CD14-positive monocyte (primary cell): ENCODE measurements around the gene MXRA8. TPM values are rescaled to one million over a fixed set of nuclear protein-coding genes. Genes with fewer than 3 reads are reported as not detected.

Experiments used
- DNase-seq, 3 donors: peaks; one replicate each; pipeline ENCODE4 v3.0.0-alpha.2; 2011 to 2022
- H2AFZ ChIP-seq: 2 replicates; pipeline ENCODE4 v1.6.0; 2012; ENCODE audit warnings: mild to moderate bottlenecking, low read depth, low read length, inconsistent platforms; ENCODE audit not compliant: insufficient read depth, poor library complexity, severe bottlenecking
- H3K27ac ChIP-seq, 2 donors: 1 replicate in 1 of 2; 2 replicates in 1 of 2; pipeline ENCODE4 v1.5.1; 2012 to 2013; ENCODE audit warnings: low read length in 2 of 2, control low read depth in 1 of 2, inconsistent platforms in 1 of 2, low read depth in 1 of 2, mild to moderate bottlenecking in 1 of 2
- H3K27me3 ChIP-seq, 2 donors: one replicate each; pipeline versions ENCODE4 v1.6.0 to v1.6.1; 2011 to 2013; ENCODE audit warnings: low read length in 2 of 2; ENCODE audit not compliant: control insufficient read depth in 2 of 2, insufficient read depth in 2 of 2
- H3K36me3 ChIP-seq, 2 donors: replicated peaks in 1 of 2; 1 replicate in 1 of 2; 2 replicates in 1 of 2; pipeline versions ENCODE4 v1.5.1 to v1.6.1; 2012 to 2013; ENCODE audit warnings: low read length in 2 of 2, control low read depth in 1 of 2, inconsistent platforms in 1 of 2, mild to moderate bottlenecking in 1 of 2; ENCODE audit not compliant: insufficient read depth in 2 of 2, control insufficient read depth in 1 of 2
- H3K4me1 ChIP-seq, 2 donors: 1 replicate in 1 of 2; 2 replicates in 1 of 2; pipeline versions ENCODE4 v1.5.1 to v1.6.1; 2012 to 2013; ENCODE audit warnings: low read length in 2 of 2, control low read depth in 1 of 2, inconsistent platforms in 1 of 2, mild to moderate bottlenecking in 1 of 2, moderate library complexity in 1 of 2; ENCODE audit not compliant: insufficient read depth in 2 of 2, control insufficient read depth in 1 of 2
- H3K4me2 ChIP-seq: replicated peaks from 2 replicates; pipeline ENCODE3; 2012; ENCODE audit warnings: low read length, moderate library complexity, mild to moderate bottlenecking; ENCODE audit not compliant: poor library complexity, severe bottlenecking; ENCODE audit errors: extremely low read depth
- H3K4me3 ChIP-seq, 3 experiments: fragments of 200-600 bp in 1 of 3; sonication (generic) in 1 of 3; replicated peaks in 1 of 3; 1 replicate in 2 of 3; 2 replicates in 1 of 3; pipeline ENCODE4 v1.5.1; 2011 to 2013; ENCODE audit warnings: low read length in 3 of 3, mild to moderate bottlenecking in 3 of 3, control low read depth in 2 of 3, low read depth in 2 of 3, inconsistent platforms in 1 of 3, moderate library complexity in 1 of 3
- H3K79me2 ChIP-seq: 2 replicates; pipeline ENCODE4 v1.6.0; 2012; ENCODE audit warnings: mild to moderate bottlenecking, control low read depth, inconsistent platforms, low read length, moderate library complexity; ENCODE audit not compliant: insufficient read depth
- H3K9ac ChIP-seq: 2 replicates; pipeline ENCODE4 v1.6.0; 2017; ENCODE audit warnings: low read length, mild to moderate bottlenecking; ENCODE audit not compliant: insufficient read depth, poor library complexity, severe bottlenecking
- H3K9me3 ChIP-seq, 2 donors: replicated peaks in 1 of 2; 1 replicate in 1 of 2; 2 replicates in 1 of 2; pipeline versions ENCODE4 v1.5.1 to v1.6.1; 2012 to 2013; ENCODE audit warnings: low read length in 2 of 2, control low read depth in 1 of 2; ENCODE audit not compliant: control insufficient read depth in 1 of 2, insufficient read depth in 1 of 2
- H4K20me1 ChIP-seq: 2 replicates; pipeline ENCODE4 v1.6.0; 2012; ENCODE audit warnings: mild to moderate bottlenecking, low read length, control low read depth, moderate library complexity; ENCODE audit not compliant: insufficient read depth
- H3K27ac Mint-ChIP-seq, 7 donors: one replicate each; pipeline ENCODE4 v1.8.0; 2020; ENCODE audit warnings: mild to moderate bottlenecking in 7 of 7, mixed read lengths in 7 of 7, moderate library complexity in 6 of 7, inconsistent platforms in 2 of 7
- H3K27me3 Mint-ChIP-seq, 3 donors: one replicate each; pipeline ENCODE4 v1.8.0; 2021 to 2022; ENCODE audit warnings: low read depth in 3 of 3, mild to moderate bottlenecking in 3 of 3, mixed read lengths in 3 of 3, moderate library complexity in 3 of 3, inconsistent platforms in 1 of 3
- H3K36me3 Mint-ChIP-seq, 2 donors: one replicate each; pipeline ENCODE4 v1.8.0; 2020; ENCODE audit warnings: mixed read lengths in 2 of 2, inconsistent platforms in 1 of 2, mild to moderate bottlenecking in 1 of 2
- H3K4me1 Mint-ChIP-seq: one replicate; pipeline ENCODE4 v1.8.0; 2020; ENCODE audit warnings: mild to moderate bottlenecking, mixed read lengths
- H3K4me3 Mint-ChIP-seq, 2 donors: one replicate each; pipeline ENCODE4 v1.8.0; 2020; ENCODE audit warnings: mild to moderate bottlenecking in 2 of 2, mixed read lengths in 2 of 2, moderate library complexity in 1 of 2
- H3K9me3 Mint-ChIP-seq, 7 donors: one replicate each; pipeline ENCODE4 v1.8.0; 2020 to 2022; ENCODE audit warnings: mixed read lengths in 7 of 7, mild to moderate bottlenecking in 6 of 7, moderate library complexity in 6 of 7, inconsistent platforms in 2 of 7
- WGBS: methylation state at CpG from one replicate; pipeline ENCODE4 v1.1.5; 2013; ENCODE audit warnings: missing lambda C conversion rate; ENCODE audit not compliant: insufficient coverage; 5-methylcytosine and 5-hydroxymethylcytosine counted together
- intact Hi-C, 2 donors: fragments of 100-400 bp; cut with micrococcal nuclease; formaldehyde crosslinking; loops; one replicate each; pipeline versions ENCODE4 v1.15.0 to v1.15.1; 2023
- polyA plus RNA-seq, 3 donors: library from polyadenylated mRNA; depleted of rRNA in 1 of 3; unstranded in 2 of 3; stranded (reverse) in 1 of 3; fragments of 300-500 nt in 2 of 3; fragments of >200 nt in 1 of 3; fragmentation: Illumina TruSeq in 2 of 3; gene quantifications; 1 replicate in 2 of 3; 2 replicates in 1 of 3; pipeline ENCODE4 v1.2.3, GENCODE V29; 2012 to 2021
- TF ChIP-seq, protein P1 (sequence below): fragments of 200-600 bp; IDR thresholded peaks from one replicate; pipeline ENCODE4 v1.8.0; 2022; ENCODE audit warnings: antibody characterized with exemption, mild to moderate bottlenecking

MXRA8 gene
- polyA plus RNA-seq, 3 donors = not detected

DNA sequence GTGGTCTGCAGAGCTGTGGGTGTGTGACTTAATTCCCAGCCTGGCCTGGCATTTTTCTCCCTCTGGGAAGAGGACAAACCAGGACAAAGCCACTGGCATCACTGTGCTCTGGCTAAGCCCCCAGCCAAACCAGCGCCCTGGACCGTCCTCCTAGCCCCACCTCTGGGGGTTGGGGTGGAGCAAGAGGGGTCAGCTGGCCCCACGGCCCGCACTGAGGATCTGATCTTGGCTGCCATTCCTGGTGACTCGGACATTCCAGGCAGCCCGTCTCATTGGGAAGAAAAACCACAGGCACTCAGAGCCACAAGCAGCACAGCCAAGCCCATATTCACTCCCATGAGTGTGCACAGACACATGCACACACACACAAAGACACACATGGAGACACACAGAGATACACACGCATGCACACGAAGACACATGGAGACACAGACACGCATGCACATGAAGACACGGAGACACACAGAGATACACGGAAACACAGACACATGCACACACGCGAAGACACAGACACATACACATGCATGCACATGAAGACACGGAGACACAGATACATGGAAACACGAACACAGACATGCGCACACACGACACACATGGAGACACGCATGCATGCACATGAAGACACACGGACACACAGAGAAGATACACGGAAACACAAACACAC, 2.3 kb upstream of the MXRA8 start:
- peaks cover 5% of the 10 kb centered on the region for H3K4me1 Mint-ChIP-seq
- TF ChIP-seq, protein P1, sequence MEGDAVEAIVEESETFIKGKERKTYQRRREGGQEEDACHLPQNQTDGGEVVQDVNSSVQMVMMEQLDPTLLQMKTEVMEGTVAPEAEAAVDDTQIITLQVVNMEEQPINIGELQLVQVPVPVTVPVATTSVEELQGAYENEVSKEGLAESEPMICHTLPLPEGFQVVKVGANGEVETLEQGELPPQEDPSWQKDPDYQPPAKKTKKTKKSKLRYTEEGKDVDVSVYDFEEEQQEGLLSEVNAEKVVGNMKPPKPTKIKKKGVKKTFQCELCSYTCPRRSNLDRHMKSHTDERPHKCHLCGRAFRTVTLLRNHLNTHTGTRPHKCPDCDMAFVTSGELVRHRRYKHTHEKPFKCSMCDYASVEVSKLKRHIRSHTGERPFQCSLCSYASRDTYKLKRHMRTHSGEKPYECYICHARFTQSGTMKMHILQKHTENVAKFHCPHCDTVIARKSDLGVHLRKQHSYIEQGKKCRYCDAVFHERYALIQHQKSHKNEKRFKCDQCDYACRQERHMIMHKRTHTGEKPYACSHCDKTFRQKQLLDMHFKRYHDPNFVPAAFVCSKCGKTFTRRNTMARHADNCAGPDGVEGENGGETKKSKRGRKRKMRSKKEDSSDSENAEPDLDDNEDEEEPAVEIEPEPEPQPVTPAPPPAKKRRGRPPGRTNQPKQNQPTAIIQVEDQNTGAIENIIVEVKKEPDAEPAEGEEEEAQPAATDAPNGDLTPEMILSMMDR = no peak

DNA sequence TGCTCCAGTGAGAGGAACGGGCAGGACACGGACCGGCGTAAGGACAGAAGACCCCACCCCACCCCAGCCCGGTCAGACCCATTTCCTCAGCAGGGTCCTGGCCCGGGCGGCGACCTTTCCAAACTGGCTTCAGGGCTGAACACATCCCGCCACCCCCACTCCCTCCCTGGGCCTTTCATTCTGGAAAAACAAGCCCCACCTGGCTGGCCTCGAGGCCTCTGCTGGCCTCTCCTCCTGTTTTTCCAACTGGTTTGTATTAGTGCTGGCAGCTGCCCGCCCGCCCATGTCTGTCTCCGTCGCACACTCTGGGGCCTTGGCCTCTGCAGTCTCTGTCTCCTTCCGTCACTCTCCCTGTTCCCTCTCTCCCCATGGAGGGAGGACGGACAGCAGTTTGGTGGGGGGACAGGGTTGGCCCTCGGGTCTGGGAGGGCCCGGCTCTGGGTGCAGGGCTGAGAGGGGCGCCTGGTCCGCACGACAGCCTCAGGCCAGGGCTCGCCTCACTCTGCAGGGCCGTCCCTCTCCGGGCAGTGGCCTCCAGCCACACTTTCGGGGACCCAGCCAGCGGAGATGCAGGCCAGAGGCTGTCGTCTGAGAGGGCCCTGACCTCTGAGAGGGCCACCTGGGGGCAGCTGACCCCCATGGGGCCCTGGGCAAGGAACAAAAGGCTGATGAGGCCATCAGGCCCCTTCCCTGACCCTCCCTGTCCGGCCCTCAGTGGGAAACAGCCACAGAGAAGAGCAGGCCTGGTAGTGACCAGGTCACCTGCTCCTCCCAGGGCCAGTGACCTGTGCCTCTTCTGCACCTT, 1.5 kb upstream of the MXRA8 start:
- no peak for DNase-seq
- Histone ChIP-seq H3K36me3 (no peaks in the 10 kb centered on the region), H3K9ac (no peak overlapping the region), H3K27ac (no peak overlapping the region), H2AFZ (no peak overlapping the region), H3K4me1 (no peaks in the 10 kb centered on the region), H3K9me3 (no peaks in the 10 kb centered on the region), H3K27me3 (peaks cover 0 to 58% of the 10 kb centered on the region in 2 donors), H3K4me3 (no peak overlapping the region), H3K4me2 (no peak overlapping the region), H3K79me2 (no peaks in the 10 kb centered on the region), H4K20me1 (no peaks in the 10 kb centered on the region)
- intact Hi-C loops = no loop called here
- WGBS = 79% methylated on average over 20 of the region's 28 CpGs
- H3K27ac Mint-ChIP-seq = no peak overlapping the region
- H3K36me3 Mint-ChIP-seq = no peaks in the 10 kb centered on the region
- H3K4me3 Mint-ChIP-seq = peak overlapping the region in 1 of 2 donors; percentile 62
- H3K27me3 Mint-ChIP-seq = peaks cover 55 to 90% (median 65%) of the 10 kb centered on the region in 3 donors
- H3K9me3 Mint-ChIP-seq = peaks cover 0 to 5% (median 2%) of the 10 kb centered on the region in 7 donors
- peaks cover 5% of the 10 kb centered on the region for H3K4me1 Mint-ChIP-seq
- TF ChIP-seq, protein P1 = no peak

More for the DNA sequence above, 2.3 kb upstream of the MXRA8 start:
- 81% methylated on average over 19 of the region's 20 CpGs for WGBS
- no peaks in the 10 kb centered on the region for H3K36me3 Mint-ChIP-seq
- peaks cover 55 to 84% (median 65%) of the 10 kb centered on the region in 3 donors for H3K27me3 Mint-ChIP-seq
- H3K9me3 Mint-ChIP-seq = peaks cover 0 to 5% (median 2%) of the 10 kb centered on the region in 7 donors
- H3K9me3 ChIP-seq = no peaks in the 10 kb centered on the region
- H3K9ac ChIP-seq = no peak overlapping the region
- H3K79me2 ChIP-seq = no peaks in the 10 kb centered on the region
- H3K4me3 ChIP-seq = no peak overlapping the region
- no peaks in the 10 kb centered on the region for H3K4me1 ChIP-seq
- H3K4me3 Mint-ChIP-seq = peak overlapping the region in 1 of 2 donors; percentile 54
- no peak overlapping the region for H3K27ac Mint-ChIP-seq
- intact Hi-C loops = no loop called here
- DNase-seq = no peak
- no peak overlapping the region for H3K27ac ChIP-seq
- H3K36me3 ChIP-seq = no peaks in the 10 kb centered on the region
- H3K27me3 ChIP-seq = peaks cover 0 to 58% of the 10 kb centered on the region in 2 donors
- H4K20me1 ChIP-seq = no peaks in the 10 kb centered on the region
- no peak overlapping the region for H3K4me2 ChIP-seq
- no peak overlapping the region for H2AFZ ChIP-seq
